NCI-H1417 treated with DMSO at 0.1 percent for 48 hours (cell line): ENCODE results near the gene EMSY.

Source experiments
- DNase-seq: peaks from one replicate; lab custom pipeline; 2025; lab: John Stamatoyannopoulos, UW

EMSY gene

DNA sequence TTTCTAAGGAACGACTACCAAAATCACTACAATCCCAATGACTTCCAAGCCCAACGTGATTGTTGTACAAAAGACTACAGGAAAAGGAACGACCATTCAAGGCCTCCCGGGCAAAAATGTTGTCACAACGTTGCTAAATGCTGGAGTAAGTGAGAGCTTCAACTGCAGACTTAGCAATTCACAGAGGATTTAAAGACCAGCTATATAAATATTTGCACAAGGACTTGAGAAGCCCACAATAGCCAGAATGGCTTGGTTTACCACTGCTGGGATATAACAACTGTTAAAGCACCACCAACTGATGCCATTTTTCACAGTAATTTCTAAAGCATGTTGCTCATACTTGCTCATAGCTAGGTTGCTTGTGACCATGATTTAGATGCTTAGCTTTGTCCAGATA lies 78.3 kb downstream of the EMSY start:
- peak; percentile 20 for DNase-seq

DNA sequence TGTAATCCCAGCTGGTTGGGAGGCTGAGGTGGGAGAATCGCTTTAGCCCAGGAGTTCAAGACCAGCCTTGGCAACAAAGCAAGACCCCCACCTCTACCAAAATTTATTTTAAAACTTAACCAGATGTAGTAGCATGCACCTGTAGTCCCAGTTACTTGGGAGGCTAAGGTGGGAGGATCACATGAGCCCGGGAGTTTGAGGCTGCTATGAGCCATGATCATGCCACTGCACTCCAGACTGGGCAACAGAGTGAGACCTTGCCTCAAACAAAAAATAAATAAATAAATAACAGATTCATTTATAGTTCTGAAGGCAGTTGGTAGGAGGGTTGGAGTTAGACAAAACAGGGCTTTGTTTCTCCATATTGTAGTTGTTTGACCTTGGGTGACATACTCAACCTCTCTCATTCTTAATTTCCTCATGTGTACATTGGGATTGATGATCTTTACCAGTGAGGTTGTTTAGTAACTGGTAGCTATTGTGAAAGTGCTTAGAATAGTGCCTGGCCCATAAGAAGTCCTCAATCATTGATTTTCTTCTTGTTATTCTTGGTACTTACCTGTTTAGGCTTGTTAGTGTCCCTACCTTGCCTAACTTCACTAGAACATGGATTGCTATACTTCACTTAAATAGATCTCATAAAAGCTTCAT lies 79.1 kb downstream of the EMSY start:
- DNase-seq: no peak

DNA sequence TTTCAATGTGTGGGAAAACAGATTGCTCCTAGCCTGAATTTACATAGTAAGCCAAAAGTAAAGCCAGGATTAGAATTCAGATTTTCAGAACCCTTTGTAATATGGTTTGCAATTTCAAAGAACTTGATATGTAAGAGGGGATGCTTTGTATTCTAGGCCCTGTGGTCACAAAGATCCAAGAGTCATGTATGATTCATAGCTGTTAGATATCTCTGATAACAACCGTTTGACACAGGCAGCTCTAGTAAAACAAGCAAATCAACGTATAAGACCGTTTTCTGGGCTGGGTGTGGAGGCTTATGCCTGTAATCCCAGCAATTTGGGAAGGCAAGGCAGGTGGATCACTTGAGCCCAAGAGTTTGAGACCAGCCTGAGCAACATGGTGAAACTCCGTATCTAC lies 79.6 kb downstream of the EMSY start:
- DNase-seq: no peak

DNA sequence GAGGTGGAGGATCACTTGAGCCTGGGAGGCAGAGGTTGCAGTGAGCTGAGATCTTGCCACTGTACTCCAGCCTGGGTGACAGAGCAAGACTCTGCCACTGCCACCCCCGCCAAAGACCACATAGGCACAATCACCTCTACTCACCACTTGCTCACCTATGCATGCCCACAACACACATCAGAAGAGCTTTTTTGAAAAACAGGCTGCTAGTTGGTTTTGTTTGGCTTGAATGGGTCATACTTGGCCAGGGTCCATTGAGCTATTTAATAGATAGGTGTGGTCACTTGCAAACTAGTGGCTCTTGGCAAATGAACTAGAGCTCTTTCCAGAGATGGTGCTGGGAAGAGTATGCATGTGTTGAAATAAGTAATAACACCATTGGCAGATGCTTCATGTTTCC lies 80.1 kb downstream of the EMSY start:
- DNase-seq: no peak

DNA sequence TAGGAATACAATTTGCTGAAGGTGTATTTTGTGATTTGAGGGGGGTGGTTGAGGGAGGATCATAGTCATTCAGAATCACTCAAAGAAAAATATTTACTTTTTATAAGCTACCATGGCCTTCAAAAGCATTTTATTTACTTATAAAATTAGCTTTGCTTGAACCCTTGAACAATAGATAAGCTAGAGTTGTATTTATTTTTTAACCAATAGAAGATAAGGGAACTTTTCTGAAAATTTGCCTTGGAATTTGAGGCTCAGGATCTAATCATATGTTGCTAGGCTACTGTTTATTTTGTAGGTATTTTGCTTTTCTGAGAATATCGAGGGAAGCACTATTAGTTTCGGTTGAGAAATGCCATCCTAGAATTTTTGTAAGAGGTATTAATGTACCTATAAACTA lies 82.1 kb downstream of the EMSY start:
- DNase-seq: no peak

DNA sequence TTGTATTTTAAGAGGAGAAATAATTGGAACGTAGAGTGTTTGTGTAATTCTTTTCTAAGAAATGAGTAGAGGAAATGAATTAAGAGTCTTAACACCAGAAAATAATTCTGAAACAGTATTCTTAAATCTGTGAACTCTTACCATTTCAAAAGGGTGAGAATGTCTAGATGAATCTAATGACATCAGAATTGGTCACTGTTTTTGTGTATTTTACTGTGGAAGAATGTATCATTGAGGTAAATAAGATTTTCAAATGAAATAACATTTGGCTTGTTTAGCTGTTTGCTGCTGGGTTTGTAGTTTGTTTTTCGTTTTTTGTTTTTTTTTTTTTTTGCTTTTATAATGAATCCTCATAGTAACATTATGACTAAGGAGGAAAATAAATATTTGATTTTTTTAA lies 97.6 kb downstream of the EMSY start:
- DNase-seq: no peak

DNA sequence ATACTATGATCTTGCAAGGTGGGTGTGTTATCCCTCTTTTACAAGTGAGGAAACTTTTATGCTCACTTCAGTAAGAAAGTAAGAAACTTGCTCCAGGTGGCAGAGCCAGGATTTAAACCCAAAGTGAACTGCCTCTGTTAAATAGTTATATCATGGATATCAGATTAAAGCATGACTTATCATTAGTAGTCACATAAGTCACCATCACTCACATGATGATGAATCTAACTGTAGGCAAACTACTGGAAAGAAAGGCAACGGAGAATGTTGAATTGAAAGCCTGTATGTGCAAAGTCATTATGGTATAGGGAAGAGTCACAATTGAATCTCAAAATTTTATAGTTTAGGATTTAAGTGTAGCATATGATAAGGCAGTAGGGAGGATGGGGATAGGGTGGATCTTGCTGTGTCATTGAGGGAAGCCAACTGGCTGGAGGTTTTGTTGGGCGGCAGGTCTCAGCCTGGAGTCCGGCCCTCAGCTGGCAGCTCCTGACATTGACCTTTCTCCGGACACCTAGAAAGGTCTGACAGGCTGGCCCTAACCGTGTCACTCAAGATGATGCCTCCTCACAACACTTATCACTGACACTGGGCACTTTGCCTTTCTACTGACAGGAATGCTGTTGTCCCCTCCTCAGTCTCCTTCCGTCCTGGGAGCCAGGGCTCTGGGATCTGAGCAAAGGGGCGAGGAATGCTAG lies 98.3 kb downstream of the EMSY start:
- DNase-seq: no peak

DNA sequence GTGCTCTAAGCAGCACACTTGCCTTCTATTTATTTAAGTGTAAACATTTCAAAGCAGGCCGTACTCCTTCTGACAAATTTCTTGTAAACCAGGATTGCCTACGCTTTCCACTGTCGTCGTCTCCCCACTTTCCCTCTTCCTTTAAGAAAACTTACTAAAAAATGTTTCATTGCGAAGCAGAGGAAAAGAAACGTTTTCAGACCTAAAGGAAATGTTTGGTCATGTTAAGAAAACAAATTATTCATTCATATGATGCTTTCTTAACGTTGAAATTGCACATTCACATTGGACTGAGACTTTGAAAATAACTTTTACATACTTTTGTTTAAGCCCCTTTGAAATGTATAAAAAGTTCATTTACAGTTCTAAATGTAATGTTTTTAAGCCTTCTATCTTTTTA lies 106.0 kb downstream of the EMSY start:
- DNase-seq: no peak

DNA sequence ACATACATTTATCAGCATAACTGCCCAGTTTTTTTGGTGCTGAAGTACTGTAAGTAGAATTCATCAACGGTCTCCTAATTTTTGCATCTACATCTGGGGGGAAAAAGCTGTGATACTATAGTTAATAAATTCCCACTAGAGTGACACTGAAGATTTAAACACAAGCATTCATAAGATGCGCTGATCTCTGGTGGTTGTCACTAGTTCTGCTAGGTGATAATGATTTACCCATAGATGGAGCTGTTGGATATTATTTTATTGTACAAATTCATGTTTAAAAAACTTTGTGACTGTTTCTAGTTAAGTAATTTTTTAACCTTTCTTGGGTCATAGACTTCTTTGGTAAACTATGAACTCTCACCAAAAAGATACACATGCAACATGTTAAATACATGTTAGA lies 106.6 kb downstream of the EMSY start:
- DNase-seq: no peak

DNA sequence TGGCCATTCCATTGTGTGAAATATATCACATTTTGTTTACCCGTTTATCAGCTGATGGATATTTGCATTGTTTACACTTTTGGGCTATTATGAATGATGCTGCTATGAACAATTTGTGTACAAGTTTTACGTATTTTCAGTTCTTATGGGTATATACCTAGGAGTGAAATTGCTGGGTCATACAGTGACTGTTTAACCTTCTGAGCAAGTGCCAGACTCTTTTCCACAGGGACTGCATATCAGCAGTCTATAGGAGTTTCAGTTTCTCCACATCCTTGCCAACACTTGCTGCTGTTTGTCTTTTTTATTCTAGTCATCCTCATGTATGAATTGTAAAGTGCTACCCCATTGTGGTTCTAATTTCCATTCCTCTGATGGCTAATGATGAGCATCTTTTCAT lies 108.2 kb downstream of the EMSY start:
- no peak for DNase-seq

DNA sequence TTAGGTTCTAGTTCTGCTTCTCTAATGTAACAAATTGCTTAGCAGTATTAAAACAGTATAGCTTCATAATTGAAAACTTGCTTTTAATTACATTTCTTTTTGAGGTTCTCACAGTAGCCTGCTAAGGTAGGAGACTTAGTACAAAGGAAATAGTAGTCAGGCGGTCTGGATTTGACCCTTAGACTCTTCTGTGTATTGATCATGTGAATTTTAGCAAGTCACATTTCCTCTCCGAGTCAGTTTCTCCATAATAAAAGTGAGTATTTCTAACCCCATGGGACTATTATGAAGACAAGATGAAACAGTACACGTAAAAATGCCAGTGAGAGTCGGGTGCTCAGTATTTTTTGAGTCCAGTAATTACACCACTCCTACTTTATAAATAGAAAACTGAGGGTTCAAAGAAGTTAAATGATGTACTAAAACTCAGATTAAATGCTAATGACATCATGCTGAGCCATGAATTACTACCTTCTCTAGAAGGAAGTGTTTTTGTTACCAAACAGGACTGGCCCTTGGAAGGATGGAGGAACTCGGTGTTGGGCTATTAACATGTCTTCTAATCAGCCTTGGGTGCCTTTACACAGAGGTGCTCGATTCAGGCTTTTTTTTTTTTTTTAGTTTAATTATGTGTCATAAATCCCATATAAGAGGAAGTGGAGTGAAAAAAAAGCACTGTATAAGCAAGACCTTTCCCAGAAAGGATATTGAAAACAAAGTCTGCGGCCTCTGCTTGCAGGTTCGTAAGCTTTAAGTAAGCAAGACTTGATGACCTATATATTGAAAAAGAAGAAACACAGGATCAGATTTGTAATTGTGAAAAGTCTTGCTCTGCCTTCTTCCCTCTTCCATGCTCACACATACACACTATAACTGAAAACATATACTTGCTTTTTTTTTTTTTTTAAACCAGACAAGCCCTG lies 109.0 kb downstream of the EMSY start:
- no peak for DNase-seq

DNA sequence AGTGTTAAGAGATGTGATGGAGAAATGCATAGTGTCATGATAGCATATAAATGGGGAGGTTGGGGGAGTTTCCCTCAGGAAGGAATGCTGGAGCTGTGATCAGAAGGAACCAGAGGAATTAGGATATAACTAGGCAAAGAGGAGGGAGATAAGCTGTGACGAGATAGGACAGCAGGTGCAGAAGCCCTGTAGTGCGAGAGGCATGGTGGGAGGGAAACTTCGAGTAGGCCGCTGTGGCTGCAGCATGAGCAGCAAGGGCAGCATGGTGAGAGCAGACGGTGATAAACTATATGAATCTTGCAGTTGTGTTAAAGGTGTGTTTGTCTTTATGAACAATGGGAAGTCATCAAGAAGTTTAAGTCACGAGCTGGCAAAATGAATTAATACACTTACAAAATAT lies 109.9 kb downstream of the EMSY start:
- DNase-seq: no peak

DNA sequence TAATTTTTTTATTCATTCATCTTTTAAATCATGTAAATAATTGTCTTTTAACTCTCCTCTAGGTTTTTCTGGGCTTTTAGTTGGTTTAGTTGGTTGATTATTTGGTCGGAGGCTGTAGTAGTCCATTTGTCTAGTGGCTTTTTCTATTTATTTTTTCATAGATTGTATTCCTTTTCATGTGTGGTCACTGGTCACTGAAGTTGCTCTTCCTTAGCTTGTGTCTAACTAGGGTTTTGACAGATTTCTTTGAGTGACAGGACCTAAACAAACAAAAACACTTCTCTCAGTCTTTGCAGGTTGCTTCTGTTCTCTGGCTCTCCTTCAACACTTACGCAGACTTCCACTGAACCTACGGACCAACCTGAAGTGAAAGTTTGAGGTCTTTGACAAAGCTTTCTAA lies 112.6 kb downstream of the EMSY start:
- no peak for DNase-seq

DNA sequence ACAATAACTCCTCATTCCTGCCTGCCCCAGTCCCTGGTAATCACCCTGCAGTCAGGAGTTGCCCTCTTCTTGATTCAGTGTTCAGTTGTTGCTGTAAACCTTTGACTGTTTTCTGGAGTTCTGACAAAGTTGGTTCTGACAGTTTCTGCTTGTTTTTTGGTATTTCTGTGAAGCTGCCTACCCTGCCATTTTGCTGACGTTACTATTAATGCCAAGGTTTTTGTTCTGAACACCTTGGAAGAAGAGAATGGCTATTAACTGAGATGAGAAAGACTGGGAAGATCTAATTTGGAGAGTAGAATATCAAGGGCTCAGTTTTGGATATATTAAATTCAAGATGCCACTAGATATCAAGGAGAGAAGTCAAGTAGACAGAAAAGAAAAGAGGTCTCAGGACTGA lies 113.7 kb downstream of the EMSY start:
- no peak for DNase-seq

DNA sequence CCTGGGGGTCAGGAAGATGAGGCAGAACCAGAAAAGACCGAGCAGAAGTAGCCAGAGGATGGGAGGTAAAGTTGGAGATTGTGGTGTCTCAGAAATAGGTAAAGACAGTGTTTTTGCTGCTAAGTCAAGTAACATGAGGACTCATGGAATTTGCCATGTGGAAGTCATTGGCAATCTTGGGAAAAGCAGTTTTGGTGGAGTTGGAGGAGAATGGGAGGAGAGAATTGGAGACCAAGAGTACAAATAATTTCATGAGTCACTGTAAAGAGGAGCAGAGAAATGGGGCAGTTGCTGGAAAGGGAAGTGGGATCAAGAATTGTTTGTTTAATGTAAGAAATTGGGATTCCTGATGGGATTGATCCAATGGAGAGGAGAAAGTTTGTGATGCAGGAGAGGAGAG lies 114.1 kb downstream of the EMSY start:
- no peak for DNase-seq

DNA sequence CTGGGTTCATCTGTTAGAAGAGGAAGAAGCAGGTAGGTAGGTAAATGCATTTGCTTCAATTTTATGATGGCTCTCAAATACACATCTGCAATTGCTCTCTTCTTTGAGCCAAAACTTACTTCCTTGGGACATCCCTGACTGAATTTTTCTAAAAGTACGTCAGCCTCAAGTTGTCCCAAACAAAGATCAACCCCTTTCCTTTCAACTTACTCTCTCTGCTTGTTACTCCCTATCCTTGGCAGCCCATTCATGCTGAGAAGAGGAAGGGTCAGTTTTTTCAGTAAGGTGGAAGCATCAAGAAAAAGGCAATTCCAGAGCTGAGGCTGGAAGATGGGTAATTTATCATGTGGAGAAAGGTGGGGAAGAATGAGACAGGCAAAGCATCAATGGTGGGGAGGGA lies 114.5 kb downstream of the EMSY start:
- no peak for DNase-seq

DNA sequence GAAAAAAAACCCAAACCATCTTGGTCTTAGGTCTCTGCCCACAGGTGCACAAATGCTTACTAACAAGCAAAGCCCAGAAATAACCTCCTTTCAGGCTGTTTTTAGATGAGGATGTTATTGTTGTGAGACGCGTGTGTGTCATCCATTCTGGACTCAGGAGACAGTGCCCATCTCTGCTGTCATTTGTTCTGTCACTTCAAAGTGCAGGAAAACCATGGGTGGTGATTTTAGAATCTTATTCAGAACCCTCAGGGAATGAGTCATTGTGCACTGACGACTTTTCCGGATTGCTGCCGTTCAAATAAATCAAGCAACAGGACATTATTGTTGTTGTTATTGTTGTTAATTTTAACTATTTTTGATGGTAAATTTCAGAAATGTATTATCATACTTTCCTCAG lies 115.4 kb downstream of the EMSY start:
- no peak for DNase-seq

DNA sequence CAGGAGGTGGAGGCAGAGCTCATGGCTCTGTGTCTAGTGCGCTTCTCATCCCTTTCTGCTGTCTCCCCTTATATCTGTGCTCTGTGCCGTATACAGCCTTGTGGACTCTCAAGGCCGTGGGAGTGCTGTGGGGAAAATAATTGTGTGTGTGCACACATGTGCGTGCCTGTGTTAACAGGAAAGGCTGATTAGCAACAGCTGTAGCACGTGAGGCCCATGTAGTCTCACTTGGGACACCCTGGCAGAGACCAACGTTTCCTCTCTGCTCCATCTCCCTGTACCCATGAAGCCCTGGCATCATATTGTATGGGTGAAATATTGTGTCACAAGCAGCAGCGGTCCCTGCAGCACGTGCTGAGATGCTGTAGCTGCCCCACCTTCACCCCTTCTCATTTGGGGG lies 116.4 kb downstream of the EMSY start:
- DNase-seq: no peak

DNA sequence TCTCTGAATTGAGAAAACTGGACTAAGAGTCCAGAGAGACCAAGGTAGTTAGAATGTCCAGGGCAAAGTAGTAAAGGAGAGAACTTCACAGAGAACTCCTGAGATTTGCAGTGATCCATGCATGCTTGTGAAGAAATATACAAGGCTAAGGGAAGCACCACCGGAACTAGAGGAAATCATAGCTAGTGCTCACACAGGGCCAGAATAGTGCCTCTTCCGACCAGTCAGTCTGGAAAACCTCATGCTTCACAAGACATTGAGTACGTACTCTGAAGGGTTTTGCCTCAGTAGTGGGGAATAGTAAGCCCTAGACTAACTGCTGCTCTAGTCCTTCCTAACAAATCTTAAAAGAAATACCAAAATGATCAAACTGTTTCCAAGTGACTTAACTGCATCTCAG lies 117.7 kb downstream of the EMSY start:
- no peak for DNase-seq

DNA sequence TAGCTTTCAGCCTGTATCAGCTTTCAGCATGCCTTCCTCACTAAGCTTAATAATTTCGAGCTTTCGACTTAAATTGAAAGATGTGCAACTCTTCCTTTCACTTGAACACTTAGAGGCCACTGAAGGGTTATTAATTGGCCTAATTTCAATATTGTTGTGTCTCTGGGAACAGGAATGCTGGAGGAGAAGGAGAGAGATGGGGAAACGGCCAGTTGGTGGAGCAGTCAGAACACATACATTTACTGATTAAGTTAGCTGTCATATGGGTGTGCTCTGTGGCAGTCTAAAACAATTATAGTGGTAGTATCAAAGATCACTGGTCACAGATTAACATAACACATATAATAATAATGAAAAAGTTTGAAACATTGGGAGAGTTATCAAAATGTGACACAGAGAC lies 119.5 kb downstream of the EMSY start:
- DNase-seq: no peak

DNA sequence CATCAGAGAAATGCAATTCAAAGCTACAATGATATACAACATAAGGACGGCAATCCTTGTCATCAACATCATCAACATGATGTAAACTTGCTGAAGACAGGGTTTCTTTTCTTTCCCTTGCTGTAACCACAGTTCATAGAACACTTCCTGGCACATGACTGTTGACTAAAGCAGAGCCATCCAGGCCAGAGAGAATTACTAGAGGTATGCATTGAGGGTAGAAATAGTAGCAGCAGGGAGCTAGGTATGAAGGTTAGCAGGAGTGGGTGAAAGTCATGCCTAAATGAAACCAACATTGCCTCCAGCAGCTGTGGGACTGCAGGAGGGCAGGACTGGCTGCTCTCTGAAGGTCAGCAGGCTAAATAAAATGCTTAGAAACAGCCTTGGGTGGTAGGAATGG lies 122.0 kb downstream of the EMSY start:
- no peak for DNase-seq

DNA sequence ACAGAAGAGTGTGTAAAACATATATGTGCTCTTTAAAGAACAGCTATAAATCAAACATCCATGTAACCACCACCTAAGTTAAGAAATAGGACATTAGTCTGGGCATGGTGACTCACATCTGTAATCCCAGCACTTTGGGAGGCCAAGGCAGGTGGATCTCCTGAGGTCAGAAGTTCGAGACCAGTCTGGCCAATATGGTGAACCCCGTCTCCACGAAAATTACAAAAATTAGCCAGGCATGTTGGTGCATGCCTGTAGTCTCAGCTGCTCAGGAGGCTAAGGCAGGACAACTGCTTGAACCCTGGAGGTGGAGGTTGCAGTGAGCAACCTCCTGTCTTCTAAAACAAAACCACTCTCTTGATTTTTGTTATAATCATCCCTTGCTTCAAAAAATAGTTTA lies 122.4 kb downstream of the EMSY start:
- DNase-seq: no peak

DNA sequence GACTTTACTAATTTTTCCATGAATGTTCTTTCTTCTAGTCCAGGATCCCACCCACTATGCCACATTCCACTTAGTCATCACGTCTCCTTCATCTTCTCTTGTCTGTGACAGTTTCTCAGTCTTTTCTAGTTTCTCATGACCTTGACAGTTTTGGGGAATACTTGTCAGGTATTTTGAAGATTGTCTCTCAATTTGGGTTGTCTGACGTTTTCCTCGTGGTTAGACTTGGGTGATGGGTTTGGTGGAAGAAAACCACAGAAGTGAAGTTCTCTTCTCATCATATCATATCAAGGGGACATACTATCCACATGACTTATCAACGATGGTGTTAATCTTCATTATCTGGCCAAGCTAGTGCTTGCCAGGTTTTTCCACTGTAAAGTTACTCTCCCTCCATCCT lies 123.3 kb downstream of the EMSY start:
- no peak for DNase-seq
